Measurements from ENCODE around the gene CDKN2A.
"Not testable (repeated sequence)": the region's sequence is repeated elsewhere in the genome, so short reads cannot be mapped to it uniquely, and the experiment has no call there.

Gene CDKN2A

DNA sequence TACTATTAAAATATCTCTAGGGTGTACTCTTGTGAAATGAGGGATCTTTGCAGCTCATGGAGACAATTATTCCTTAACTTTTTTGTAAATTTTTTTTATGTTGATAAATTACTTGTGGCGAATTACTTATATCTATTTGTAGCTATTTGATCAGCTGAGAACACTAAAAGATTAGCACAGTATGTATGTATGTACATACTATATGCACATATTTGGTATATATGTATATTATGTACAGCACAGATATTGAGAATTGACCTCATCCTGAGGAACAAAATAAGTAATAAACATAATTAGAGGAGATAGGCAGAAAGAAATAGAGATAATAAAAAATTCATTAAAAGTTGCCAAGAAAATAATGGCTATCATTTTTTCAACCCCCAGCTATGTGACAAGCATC, 11.8 kb downstream of the CDKN2A start:
- no peak for DNase-seq (ENCODE audit: low spot score)

DNA sequence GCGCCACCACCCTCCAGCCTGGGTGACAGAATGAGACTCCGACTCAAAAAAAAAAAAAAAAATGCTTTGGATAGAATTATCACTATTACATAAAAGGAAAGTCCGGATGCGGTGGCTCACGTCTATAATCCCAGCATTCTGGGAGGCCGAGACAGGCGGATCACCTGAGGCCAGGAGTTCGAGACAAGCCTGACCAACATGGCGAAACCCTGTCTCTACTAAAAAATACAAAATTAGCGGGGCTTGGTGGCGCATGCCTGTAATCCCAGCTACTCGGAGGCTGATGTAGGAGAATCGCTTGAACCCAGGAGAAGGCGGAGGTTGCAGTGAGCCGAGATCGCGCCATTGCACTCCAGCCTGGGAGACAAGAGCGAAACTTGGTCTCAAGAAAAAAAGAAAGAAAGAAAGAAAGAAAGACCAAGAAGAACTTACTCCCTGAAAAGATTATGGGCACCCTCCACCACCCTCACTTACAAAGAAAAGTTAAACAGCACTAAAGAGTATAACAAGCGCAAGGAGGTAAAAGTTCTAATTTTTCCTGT, 17.8 kb downstream of the CDKN2A start:
- DNase-seq (ENCODE audit: low spot score) = no peak

DNA sequence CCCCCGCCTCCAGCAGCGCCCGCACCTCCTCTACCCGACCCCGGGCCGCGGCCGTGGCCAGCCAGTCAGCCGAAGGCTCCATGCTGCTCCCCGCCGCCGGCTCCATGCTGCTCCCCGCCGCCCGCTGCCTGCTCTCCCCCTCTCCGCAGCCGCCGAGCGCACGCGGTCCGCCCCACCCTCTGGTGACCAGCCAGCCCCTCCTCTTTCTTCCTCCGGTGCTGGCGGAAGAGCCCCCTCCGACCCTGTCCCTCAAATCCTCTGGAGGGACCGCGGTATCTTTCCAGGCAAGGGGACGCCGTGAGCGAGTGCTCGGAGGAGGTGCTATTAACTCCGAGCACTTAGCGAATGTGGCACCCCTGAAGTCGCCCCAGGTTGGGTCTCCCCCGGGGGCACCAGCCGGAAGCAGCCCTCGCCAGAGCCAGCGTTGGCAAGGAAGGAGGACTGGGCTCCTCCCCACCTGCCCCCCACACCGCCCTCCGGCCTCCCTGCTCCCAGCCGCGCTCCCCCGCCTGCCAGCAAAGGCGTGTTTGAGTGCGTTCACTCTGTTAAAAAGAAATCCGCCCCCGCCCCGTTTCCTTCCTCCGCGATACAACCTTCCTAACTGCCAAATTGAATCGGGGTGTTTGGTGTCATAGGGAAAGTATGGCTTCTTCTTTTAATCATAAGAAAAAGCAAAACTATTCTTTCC, 19.3 kb downstream of the CDKN2A start:
- peak; percentile 81 for DNase-seq (ENCODE audit: low spot score)

- DNase-seq (ENCODE audit: low spot score) = no peak
Measured at GRCh38 chr9:21974343-21974721, 19.9 kb downstream of the CDKN2A start.

- DNase-seq (ENCODE audit: low spot score) = no peak
Measured at GRCh38 chr9:21972361-21972760, 21.8 kb downstream of the CDKN2A start.

- DNase-seq (ENCODE audit: low spot score) = peak; percentile 65
Measured at GRCh38 chr9:21970800-21971640, 23.2 kb downstream of the CDKN2A start.

DNA sequence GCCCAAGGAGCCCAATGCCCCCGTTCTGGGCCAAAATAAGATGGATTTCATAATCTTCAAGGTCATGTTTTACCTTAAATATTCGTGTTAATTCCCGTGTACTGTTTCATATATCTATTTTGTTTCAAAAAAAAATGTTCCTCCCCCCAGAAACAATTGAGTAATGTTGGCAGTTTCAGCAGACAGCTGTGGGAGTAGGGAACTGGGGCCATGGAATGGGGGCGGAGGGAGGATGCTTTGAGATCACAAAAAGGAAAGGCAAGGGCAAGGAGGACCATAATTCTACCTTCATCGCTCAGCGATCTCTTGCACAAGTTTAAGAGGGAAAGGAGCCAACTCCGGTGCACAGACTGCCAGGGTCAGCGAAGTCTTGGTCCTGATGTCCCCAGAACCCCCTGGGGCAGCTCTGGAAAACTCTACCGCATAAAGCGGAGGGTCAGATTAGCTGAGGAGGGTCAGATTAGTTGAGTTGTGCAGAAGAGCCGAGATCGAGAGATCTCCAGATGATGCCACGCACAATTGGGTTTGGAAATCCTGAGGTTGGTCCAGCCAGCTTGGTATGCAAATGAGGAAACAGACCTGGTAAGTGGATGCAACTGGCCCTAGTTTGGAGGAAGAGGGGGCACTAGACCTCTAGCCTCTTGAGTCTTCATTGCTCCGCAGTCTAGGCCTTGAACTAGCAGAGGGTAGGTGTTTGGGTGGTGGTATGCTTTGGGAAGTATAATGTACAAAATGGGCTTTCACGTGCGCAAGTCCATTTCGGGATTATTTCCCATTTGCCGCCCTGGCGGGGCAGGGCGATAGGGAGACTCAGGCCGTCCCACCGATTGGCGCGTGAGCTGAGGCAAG, 24.0 kb downstream of the CDKN2A start:
- no peak for DNase-seq (ENCODE audit: low spot score)

DNA sequence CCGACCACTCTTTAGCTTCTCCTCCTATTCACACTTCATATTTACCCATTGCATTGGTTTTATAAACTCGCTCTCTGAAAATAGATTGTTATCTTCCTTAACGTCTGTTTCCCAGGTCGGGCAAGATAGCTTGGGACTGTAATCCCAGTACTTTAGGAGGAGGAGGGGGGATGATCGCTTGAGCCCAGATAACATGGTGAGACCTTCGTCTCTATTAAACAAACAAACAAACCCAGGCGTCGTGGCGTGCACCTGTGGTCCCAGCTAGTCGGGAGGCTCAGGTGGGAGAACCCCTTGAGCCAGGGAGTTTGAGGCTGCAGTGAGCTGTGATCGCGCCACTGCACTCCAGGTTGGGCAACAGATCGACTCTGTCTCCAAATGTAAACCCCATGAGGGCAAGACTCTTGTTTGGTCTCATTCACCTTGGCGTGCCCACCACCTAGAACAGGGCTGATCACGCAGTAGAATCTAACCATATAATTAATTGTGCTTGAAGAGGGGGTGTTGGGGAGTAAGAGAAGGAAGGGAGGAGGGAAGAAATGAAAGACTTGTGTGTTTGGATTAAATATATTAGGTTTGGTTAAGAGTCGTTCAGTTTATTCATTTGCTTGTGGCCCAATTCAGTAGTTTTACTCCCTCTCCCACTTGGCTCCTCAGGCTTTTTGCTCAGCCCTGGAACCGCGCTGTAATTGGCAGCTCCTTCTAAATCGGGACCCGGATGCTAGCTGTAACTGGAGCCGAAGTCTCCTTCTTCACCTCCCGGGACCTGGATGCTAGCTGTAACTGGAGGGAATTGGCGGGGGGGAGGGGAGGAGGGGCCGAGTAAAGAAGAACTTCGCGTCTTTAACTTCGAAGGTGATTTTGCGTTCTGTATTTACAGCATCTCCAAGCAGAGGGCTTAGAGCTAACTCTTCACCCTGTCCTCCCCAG, 24.9 kb downstream of the CDKN2A start:
- DNase-seq (ENCODE audit: low spot score) = no peak

DNA sequence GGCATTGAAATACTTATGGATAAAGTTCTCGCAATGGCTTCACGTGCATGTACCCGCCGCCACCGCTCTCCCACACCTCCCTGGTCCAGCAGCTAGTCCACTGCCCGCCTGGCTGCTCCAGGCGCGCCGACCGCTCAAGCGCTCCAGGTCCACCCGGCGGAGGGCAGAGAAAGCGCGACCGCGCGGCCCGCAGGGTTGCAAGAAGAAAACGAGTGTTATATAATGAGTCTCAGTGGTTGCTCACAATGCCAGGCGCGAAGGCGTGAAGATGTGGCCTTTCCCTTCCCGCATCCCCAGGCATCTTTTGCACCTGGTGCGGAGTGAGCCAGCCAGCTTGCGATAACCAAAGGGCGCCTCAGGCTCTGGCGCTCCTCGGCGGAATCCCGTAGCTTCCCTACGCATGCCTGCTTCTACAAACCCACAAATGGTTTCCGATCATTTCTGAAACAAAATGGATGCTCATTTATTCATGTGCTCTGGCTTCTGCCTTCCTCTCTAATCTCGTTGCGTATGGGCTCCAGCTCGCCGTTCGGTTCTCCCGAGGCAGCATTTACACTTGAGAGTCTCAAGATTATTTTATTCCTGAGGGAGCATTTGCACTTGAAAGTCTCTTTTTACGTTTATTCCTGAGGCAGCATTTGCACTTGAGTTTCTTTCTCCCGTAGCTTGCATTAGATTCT, 25.7 kb downstream of the CDKN2A start:
- peak; percentile 70 for DNase-seq (ENCODE audit: low spot score)

- no peak for DNase-seq (ENCODE audit: low spot score)
Measured at GRCh38 chr9:21967702-21968101, 26.5 kb downstream of the CDKN2A start.

GRCh38 chr9:21967169-21967568, 27.0 kb downstream of the CDKN2A start:
- DNase-seq (ENCODE audit: low spot score) = no peak

DNA sequence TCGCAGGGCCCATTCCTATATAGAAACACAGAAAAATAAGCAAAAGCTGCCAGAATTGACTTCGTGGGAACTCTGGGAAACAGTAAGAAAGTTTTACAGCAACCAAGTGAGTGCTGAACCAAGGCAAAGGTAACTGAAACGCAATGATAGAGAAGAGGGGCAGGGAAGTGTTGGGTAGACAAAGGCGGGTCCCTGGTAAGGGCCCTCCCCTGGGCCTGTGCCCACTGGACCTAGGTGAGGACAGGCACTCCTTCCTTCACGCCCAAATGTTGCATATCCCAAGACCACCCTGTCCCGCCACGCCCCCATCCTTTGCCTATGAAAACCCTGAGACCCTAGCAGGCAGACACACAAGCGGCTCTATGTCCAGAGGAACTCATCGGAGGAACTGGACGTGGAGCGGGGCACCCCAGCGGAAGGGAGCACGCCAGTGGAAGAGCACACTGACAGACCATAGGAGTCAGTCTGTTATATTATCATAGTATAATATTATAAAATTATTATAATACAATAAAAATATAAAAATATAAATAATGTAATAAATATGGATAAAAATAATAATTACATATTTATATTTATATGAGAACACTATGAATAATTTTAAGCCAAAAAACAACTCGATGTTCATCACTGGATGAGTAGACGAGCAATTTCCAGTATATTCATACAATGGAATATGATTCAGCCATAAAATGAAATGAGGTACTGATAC, 27.9 kb downstream of the CDKN2A start:
- DNase-seq (ENCODE audit: low spot score) = no peak

GRCh38 chr9:21965401-21965951, 28.7 kb downstream of the CDKN2A start:
- peak; percentile 82 for DNase-seq (ENCODE audit: low spot score)

GRCh38 chr9:21964925-21965385, 29.2 kb downstream of the CDKN2A start:
- no peak for DNase-seq (ENCODE audit: low spot score)

DNA sequence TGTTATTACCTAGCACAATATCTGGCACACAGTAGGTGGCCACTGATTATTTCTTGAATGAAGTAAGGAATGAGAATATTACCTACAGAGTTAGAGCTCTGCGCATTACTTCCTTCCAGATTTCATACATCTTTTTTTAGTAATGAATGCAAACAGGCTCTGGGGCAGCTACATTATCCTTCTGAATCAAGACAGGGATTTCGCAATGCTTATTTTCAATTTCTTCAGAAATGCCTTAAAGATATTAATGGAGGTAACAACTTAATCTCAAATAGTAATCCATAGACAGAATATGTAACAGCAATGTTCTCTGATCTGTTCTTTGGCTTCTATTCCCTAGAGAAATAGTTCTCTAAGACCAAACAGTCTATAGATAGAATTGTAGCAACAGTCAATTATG, 32.6 kb downstream of the CDKN2A start:
- DNase-seq (ENCODE audit: low spot score) = no peak

- not testable (repeated sequence) for DNase-seq (ENCODE audit: low spot score)
Measured at GRCh38 chr9:21959268-21959667, 34.9 kb downstream of the CDKN2A start.

DNA sequence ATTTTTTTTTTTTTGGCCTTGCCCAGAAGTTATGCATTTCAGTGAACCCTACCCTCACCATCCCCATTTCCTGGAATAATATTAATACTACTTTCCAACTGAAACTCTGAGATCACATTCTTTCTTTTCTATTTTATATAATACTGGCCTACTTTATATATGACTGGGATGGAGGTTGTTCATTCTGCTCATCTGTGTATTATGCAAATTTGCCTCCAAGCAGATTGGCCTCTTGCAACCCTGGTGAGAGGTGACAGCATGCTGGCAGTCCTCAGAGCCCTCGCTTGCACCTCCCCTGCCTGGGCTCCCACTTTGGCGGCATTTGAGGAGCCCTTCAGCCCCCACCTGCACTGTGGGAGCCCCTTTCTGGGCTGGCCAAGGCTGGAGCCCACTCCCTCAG, 35.4 kb downstream of the CDKN2A start:
- no peak for DNase-seq (ENCODE audit: low spot score)

- no peak for DNase-seq (ENCODE audit: low spot score)
Measured at GRCh38 chr9:21945606-21946005, 48.6 kb downstream of the CDKN2A start.

GRCh38 chr9:21943464-21943863, 50.7 kb downstream of the CDKN2A start:
- DNase-seq (ENCODE audit: low spot score) = no peak

All from ecto neural progenitor cell (in vitro differentiated cells).